IPS-20b (cell line): ENCODE data around the gene PROZ.
A peak's percentile ranks its signal among the peaks of the same experiment; 100 is the strongest.
"Not testable (repeated sequence)": the region's sequence is repeated elsewhere in the genome, so short reads cannot be mapped to it uniquely, and the experiment has no call there.

Experiments
- H3K27ac ChIP-seq: one replicate; pipeline ENCODE4 v1.5.1; 2013; ENCODE audit warnings: low read length
- H3K27me3 ChIP-seq: 2 replicates; pipeline ENCODE4 v1.6.1; 2013; ENCODE audit warnings: mild to moderate bottlenecking, low read length, inconsistent platforms; ENCODE audit not compliant: insufficient read depth
- H3K36me3 ChIP-seq: 2 replicates; pipeline ENCODE4 v1.6.1; 2013; ENCODE audit warnings: low read depth, mild to moderate bottlenecking, inconsistent platforms, low read length, moderate library complexity; ENCODE audit not compliant: insufficient read depth
- H3K4me1 ChIP-seq: 2 replicates; pipeline ENCODE4 v1.6.1; 2013; ENCODE audit warnings: mild to moderate bottlenecking, control low read depth, inconsistent platforms, low read length, moderate library complexity; ENCODE audit not compliant: insufficient read depth
- H3K4me3 ChIP-seq: 2 replicates; pipeline ENCODE4 v1.5.1; 2013; ENCODE audit warnings: mild to moderate bottlenecking, low read length, inconsistent platforms
- H3K9ac ChIP-seq: 2 replicates; pipeline ENCODE4 v1.6.1; 2013; ENCODE audit warnings: low read depth, mild to moderate bottlenecking, inconsistent platforms, low read length, moderate library complexity
- H3K9me3 ChIP-seq: 2 replicates; pipeline ENCODE4 v1.6.1; 2013; ENCODE audit warnings: mild to moderate bottlenecking, low read depth, low read length, inconsistent platforms; ENCODE audit not compliant: insufficient read depth

The PROZ gene

GRCh38 chr13:113157929-113158747, at the start of gene PROZ:
TSS of gene PROZ (plus strand) at chr13:113158648. CDS start at chr13:113158661, 13 bp downstream.
- no peak within 1 kb of the TSS for H3K4me3 ChIP-seq
- no peaks in the 10 kb centered on the region for H3K9me3 ChIP-seq
- H3K9ac ChIP-seq = no peak within 1 kb of the TSS
- peaks cover 12% of the 10 kb centered on the region; the same call in 1 of the 2 replicates for H3K4me1 ChIP-seq
- H3K27ac ChIP-seq = no peak within 1 kb of the TSS
- peaks cover 7% of the 10 kb centered on the region for H3K27me3 ChIP-seq
- H3K36me3 ChIP-seq = no peaks in the 10 kb centered on the region

- H3K4me1 ChIP-seq = peaks cover 4% of the 10 kb centered on the region; the same call in 1 of the 2 replicates
- H3K36me3 ChIP-seq = no peaks in the 10 kb centered on the region
- H3K9me3 ChIP-seq = no peaks in the 10 kb centered on the region
- no peak overlapping the region for H3K27ac ChIP-seq
- peak overlapping the region; percentile 55; the same call in 1 of the 2 replicates for H3K4me3 ChIP-seq
- no peak overlapping the region for H3K9ac ChIP-seq
- peaks cover 51% of the 10 kb centered on the region for H3K27me3 ChIP-seq
Measured at GRCh38 chr13:113109151-113110047, 49.0 kb upstream of the PROZ start.

GRCh38 chr13:113110048-113110851, 48.2 kb upstream of the PROZ start:
- Histone ChIP-seq H3K9me3 (no peaks in the 10 kb centered on the region), H3K4me3 (peak overlapping the region; percentile 55; the same call in 1 of the 2 replicates), H3K27ac (no peak overlapping the region), H3K9ac (no peak overlapping the region), H3K36me3 (no peaks in the 10 kb centered on the region), H3K27me3 (peaks cover 51% of the 10 kb centered on the region), H3K4me1 (peaks cover 4% of the 10 kb centered on the region; the same call in 1 of the 2 replicates)

DNA sequence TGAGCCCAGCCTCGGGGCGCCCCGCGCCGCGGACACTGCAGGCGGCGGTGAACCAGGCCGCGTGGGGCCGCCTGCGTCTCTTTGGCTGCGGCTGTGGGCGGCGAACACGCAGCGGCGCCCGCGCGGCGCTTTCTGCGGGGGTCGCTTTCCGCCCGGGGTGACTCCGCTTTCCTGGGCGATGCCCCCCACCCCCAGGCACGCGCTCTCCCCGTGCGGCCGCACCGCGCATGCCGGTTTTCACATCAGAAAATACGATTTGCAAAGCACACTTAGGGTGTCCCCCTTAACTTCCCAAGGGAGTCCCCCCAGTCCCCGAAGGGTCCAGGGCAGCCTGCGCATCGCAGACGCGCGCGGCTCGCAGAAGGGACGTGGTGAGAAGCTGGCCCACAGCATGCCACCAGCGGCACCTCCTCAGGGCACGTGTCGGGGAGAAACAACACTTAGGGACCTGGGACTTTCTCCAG, 47.6 kb upstream of the PROZ start:
- no peak overlapping the region for H3K9ac ChIP-seq
- no peaks in the 10 kb centered on the region for H3K4me1 ChIP-seq
- H3K27ac ChIP-seq = no peak overlapping the region
- peaks cover 51% of the 10 kb centered on the region for H3K27me3 ChIP-seq
- no peaks in the 10 kb centered on the region for H3K36me3 ChIP-seq
- H3K9me3 ChIP-seq = no peaks in the 10 kb centered on the region
- H3K4me3 ChIP-seq = peak overlapping the region; percentile 55; the same call in 1 of the 2 replicates

DNA sequence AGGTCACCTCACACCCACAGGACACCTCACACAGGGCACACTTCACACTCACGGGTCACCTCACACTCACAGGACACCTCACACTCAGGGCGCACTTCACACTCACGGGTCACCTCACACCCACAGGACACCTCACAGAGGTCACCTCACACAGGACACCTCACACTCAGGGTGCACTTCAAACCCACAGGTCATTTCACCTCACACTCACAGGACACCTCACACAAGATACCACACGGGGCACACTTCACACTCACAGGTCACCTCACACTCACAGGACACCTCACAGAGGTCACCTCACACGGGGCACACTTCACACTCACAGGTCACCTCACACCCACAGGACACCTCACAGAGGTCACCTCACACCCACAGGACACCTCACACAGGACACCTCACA, 46.6 kb upstream of the PROZ start:
- peaks cover 51% of the 10 kb centered on the region for H3K27me3 ChIP-seq
- H3K36me3 ChIP-seq, H3K4me1 ChIP-seq, H3K27ac ChIP-seq, H3K9ac ChIP-seq, H3K9me3 ChIP-seq, H3K4me3 ChIP-seq: not testable (repeated sequence)

- not testable (repeated sequence) for H3K9me3 ChIP-seq, H3K9ac ChIP-seq, H3K4me1 ChIP-seq, H3K4me3 ChIP-seq, H3K27ac ChIP-seq, H3K36me3 ChIP-seq
- H3K27me3 ChIP-seq = peaks cover 51% of the 10 kb centered on the region
Measured at GRCh38 chr13:113112475-113112874, 46.0 kb upstream of the PROZ start.

GRCh38 chr13:113112893-113113845, 45.3 kb upstream of the PROZ start:
- no peaks in the 10 kb centered on the region for H3K36me3 ChIP-seq
- H3K27ac ChIP-seq = no peak overlapping the region
- H3K4me3 ChIP-seq = no peak overlapping the region
- no peaks in the 10 kb centered on the region; the same call in 1 of the 2 replicates for H3K4me1 ChIP-seq
- no peak overlapping the region for H3K9ac ChIP-seq
- H3K27me3 ChIP-seq = peaks cover 51% of the 10 kb centered on the region
- no peaks in the 10 kb centered on the region for H3K9me3 ChIP-seq

DNA sequence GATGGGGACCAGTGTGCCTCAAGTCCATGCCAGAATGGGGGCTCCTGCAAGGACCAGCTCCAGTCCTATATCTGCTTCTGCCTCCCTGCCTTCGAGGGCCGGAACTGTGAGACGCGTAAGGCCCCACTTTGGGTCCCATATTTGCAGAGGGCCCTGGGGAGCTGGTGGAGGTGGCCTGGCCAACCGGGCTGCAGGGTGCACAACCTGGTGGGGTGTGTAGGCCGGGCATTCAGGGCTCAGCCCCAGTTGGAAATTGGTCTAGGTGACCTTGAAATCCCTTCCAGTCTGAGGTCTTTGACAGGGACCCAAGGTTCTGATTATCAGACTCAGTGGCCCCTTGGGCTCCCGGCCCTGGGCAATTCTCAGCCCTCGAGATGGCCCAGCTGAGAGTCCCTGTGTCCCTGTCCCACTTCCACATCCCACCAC, 44.6 kb upstream of the PROZ start:
- Histone ChIP-seq H3K9me3 (no peaks in the 10 kb centered on the region), H3K36me3 (no peaks in the 10 kb centered on the region), H3K27ac (no peak overlapping the region), H3K27me3 (peaks cover 48% of the 10 kb centered on the region), H3K4me1 (no peaks in the 10 kb centered on the region; the same call in 1 of the 2 replicates), H3K4me3 (no peak overlapping the region), H3K9ac (no peak overlapping the region)

GRCh38 chr13:113114511-113115362, 43.7 kb upstream of the PROZ start:
- H3K27ac ChIP-seq = no peak overlapping the region
- H3K4me3 ChIP-seq = no peak overlapping the region
- H3K27me3 ChIP-seq = peaks cover 40% of the 10 kb centered on the region
- no peaks in the 10 kb centered on the region; the same call in 1 of the 2 replicates for H3K4me1 ChIP-seq
- H3K9ac ChIP-seq = no peak overlapping the region
- no peaks in the 10 kb centered on the region for H3K9me3 ChIP-seq
- no peaks in the 10 kb centered on the region for H3K36me3 ChIP-seq
